Measurements from ENCODE around the gene CLSTN1. TPM values are rescaled to one million over a fixed set of nuclear protein-coding genes. Genes with fewer than 3 reads are reported as not detected.

The CLSTN1 gene
- total and polyA plus RNA-seq, 2 of the 8 experiments (the other 6 are each of a cell fraction or from before 2014, with no cell fraction given), result 34.2 to 97.4 TPM

GRCh38 chr1:9716404-9717192 is 107.2 kb downstream of the CLSTN1 start:
- FAIRE-seq (no peak), DNase-seq (ENCODE audit: low read depth in 1 of 2, low spot score in 2 of 2) (no peak)
- Histone ChIP-seq H3K27me3 (replicated peaks in 1 of 4; ENCODE audit: control insufficient read depth in 3 of 4, extremely low read depth in 1 of 4, insufficient read depth in 3 of 4, low read length in 3 of 4) (no peaks in the 10 kb centered on the region), H4K20me1 (replicated peaks in 1 of 2; ENCODE audit: control insufficient read depth in 1 of 2, insufficient read depth in 2 of 2, low read length in 2 of 2) (no peaks in the 10 kb centered on the region), H3K56ac (replicated peaks; ENCODE audit: insufficient read length, low read depth, low read length) (no peak overlapping the region), H3K27ac (ENCODE audit: low read depth, low read length) (peak overlapping the region; percentile 49; the same call in 1 of the 2 replicates), H2BK5ac (ENCODE audit: low read depth, low read length) (peak overlapping the region; percentile 91; the same call in 1 of the 2 replicates), H3K23me2 (ENCODE audit: low read depth, low read length) (no peaks in the 10 kb centered on the region), H3K14ac (ENCODE audit: insufficient read length) (no peak overlapping the region), H3K79me1 (ENCODE audit: low read depth, low read length) (no peaks in the 10 kb centered on the region), H2AK5ac (ENCODE audit: low read depth, low read length) (peak overlapping the region; percentile 93; the same call in 1 of the 2 replicates), H3K9ac (replicated peaks in 1 of 4; ENCODE audit: extremely low read depth in 1 of 4, low read depth in 3 of 4, low read length in 3 of 4) (no peak overlapping the region), H3K79me2 (ENCODE audit: control insufficient read depth in 1 of 2, insufficient read depth in 2 of 2, low read length in 2 of 2) (no peaks in the 10 kb centered on the region), H2BK12ac (ENCODE audit: low read depth, low read length) (peak overlapping the region; percentile 96; the same call in 1 of the 2 replicates), H2AFZ (ENCODE audit: low read length) (no peak overlapping the region), H3K36me3 (ENCODE audit: control insufficient read depth in 2 of 4, insufficient read depth in 4 of 4, low read length in 3 of 4) (no peaks in the 10 kb centered on the region; a peak in 2 of 8 replicates), H4K8ac (ENCODE audit: extremely low read depth, insufficient read depth, low read length) (peak overlapping the region; percentile 69), H2BK120ac (replicated peaks; ENCODE audit: low read depth, low read length) (peak overlapping the region; percentile 91), H3K4me3 (ENCODE audit: extremely low read depth in 1 of 4, insufficient read depth in 2 of 4, low read depth in 3 of 4, low read length in 4 of 4) (no peak overlapping the region), H3K23ac (ENCODE audit: insufficient read length) (no peak overlapping the region), H3K18ac (ENCODE audit: extremely low read depth, low read length) (peak overlapping the region; percentile 78), H4K5ac (ENCODE audit: insufficient read length, low read depth, low read length) (peak overlapping the region; percentile 61), H3K4me2 (ENCODE audit: insufficient read depth in 1 of 2, low read depth in 2 of 2, low read length in 2 of 2) (no peak overlapping the region), H2BK20ac (ENCODE audit: low read length) (peak overlapping the region; percentile 99), H2BK15ac (ENCODE audit: low read length) (peak overlapping the region; percentile 99), H3K4me1 (replicated peaks in 1 of 4; ENCODE audit: control insufficient read depth in 3 of 4, insufficient read depth in 4 of 4, low read length in 3 of 4) (peaks cover 4 to 50% (median 34%) of the 10 kb centered on the region in 4 experiments), H4K91ac (replicated peaks; ENCODE audit: insufficient read length, low read length) (peak overlapping the region; percentile 97), H3K4ac (replicated peaks; ENCODE audit: insufficient read length, low read depth, low read length) (peak overlapping the region; percentile 98), H3K9me3 (ENCODE audit: insufficient read depth in 2 of 2, low read depth in 1 of 2, low read length in 1 of 2) (no peaks in the 10 kb centered on the region)
- WGBS, 2 experiments (ENCODE audit: extremely low coverage in 1 of 2, insufficient coverage in 1 of 2, insufficient read length in 1 of 2, insufficient replicate concordance in 2 of 2, low coverage in 1 of 2, low lambda C conversion rate in 2 of 2, missing lambda C conversion rate in 1 of 2), result 93% methylated on average over 27 of the region's 29 CpGs; no CpG with 5 or more reads in 1 of the 2 experiments
- POLR2A ChIA-PET (ENCODE audit: partially characterized antibody), result interaction anchor here (0.6 to 2.2 kb wide), 12 partner anchors 10 to 266 kb away, joined by 3 to 8 read pairs (median 3); no protein-coding TSS in a partner anchor
- CTCF ChIA-PET (ENCODE audit: partially characterized antibody), result interaction anchor here (0.7 to 7.5 kb wide), 18 partner anchors 7 to 112 kb away, joined by 3 to 62 read pairs (median 6); no protein-coding TSS in a partner anchor
- TF ChIP-seq RFX5 (IDR thresholded peaks at IDR 0.05; ENCODE audit: borderline replicate concordance, low read depth, low read length) (no peak), MAX (IDR thresholded peaks at IDR 0.05) (no peak), ZNF274 (IDR thresholded peaks at IDR 0.05; ENCODE audit: borderline replicate concordance, extremely low read depth, low read length) (no peak), FOSL1 (IDR thresholded peaks at IDR 0.05; ENCODE audit: insufficient read depth, low read depth, low read length) (no peak), CHD1 (IDR thresholded peaks at IDR 0.05; ENCODE audit: low read depth, low read length) (no peak), BACH1 (IDR thresholded peaks at IDR 0.05; ENCODE audit: low read length) (no peak), RNF2 (IDR thresholded peaks at IDR 0.05; ENCODE audit: borderline replicate concordance, low read depth, low read length, missing control alignments, poor library complexity, severe bottlenecking) (no peak), RAD21 (IDR thresholded peaks at IDR 0.05 in 1 of 2, conservative IDR thresholded peaks at IDR 0.05 in 1 of 2; ENCODE audit: low read depth in 2 of 2, low read length in 2 of 2) (no peak)

Measured in H1 (cell line).